Measurements from ENCODE around the gene CCHCR1. TPM values are rescaled to one million over a fixed set of nuclear protein-coding genes. Genes with fewer than 3 reads are reported as not detected.
"Not testable (repeated sequence)": the region's sequence is repeated elsewhere in the genome, so short reads cannot be mapped to it uniquely, and the experiment has no call there.

The CCHCR1 gene
- polyA plus RNA-seq, 1 donor from 2014 or later: 19.7 TPM

DNA sequence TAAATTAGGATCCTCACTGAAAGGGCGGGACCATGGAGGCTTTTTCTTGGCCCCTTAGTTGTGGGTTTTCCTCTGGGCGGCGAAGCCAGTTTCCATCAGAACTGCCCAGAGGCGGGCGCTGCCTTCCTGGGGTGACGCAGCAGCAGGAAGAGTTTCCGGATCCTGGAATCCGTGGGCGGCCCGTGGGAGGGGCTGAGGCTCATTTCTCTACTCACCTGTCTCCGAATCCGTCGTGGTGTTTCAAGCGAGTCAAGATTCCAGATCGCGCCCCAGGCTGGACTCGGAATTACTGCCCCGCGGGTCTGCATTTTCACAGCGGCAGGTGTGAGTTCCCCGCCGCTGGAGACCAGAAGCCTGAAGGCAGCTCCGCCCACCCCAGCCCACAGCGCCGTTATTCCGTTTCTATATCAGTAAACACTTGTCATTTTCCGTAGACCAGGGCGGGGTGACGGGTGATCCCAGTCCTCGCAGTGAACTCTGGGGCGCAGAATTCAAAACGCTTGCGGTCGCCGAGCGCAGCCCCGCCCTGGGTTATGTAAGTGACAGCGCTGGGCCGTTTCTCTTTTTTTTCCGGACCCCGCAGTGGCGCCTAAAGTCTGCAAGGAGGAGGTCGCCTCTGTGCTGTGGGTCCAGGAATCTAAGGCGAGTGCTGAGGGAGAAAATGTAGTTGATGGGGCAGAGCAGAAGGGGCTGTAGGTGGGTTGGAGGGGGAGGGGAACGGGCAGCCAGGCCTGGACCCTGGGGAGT lies 40.1 kb upstream of the CCHCR1 start:
- H3K9me2 ChIP-seq (ENCODE audit: insufficient read depth, low read length): no peaks in the 10 kb centered on the region
- TF ChIP-seq TAF1 (IDR thresholded peaks at IDR 0.05; ENCODE audit: low read depth): no peak
- no peak for TF ChIP-seq EZH2 (IDR thresholded peaks at IDR 0.05; ENCODE audit: borderline replicate concordance, insufficient read depth, low read length, poor library complexity, severe bottlenecking)
- TF ChIP-seq, protein P1, sequence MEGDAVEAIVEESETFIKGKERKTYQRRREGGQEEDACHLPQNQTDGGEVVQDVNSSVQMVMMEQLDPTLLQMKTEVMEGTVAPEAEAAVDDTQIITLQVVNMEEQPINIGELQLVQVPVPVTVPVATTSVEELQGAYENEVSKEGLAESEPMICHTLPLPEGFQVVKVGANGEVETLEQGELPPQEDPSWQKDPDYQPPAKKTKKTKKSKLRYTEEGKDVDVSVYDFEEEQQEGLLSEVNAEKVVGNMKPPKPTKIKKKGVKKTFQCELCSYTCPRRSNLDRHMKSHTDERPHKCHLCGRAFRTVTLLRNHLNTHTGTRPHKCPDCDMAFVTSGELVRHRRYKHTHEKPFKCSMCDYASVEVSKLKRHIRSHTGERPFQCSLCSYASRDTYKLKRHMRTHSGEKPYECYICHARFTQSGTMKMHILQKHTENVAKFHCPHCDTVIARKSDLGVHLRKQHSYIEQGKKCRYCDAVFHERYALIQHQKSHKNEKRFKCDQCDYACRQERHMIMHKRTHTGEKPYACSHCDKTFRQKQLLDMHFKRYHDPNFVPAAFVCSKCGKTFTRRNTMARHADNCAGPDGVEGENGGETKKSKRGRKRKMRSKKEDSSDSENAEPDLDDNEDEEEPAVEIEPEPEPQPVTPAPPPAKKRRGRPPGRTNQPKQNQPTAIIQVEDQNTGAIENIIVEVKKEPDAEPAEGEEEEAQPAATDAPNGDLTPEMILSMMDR (IDR thresholded peaks at IDR 0.05; ENCODE audit: poor library complexity, severe bottlenecking): no peak
- peak; percentile 18 for TF ChIP-seq EP300 (conservative IDR thresholded peaks at IDR 0.05; ENCODE audit: poor library complexity, severe bottlenecking)
- TF ChIP-seq, protein P2, sequence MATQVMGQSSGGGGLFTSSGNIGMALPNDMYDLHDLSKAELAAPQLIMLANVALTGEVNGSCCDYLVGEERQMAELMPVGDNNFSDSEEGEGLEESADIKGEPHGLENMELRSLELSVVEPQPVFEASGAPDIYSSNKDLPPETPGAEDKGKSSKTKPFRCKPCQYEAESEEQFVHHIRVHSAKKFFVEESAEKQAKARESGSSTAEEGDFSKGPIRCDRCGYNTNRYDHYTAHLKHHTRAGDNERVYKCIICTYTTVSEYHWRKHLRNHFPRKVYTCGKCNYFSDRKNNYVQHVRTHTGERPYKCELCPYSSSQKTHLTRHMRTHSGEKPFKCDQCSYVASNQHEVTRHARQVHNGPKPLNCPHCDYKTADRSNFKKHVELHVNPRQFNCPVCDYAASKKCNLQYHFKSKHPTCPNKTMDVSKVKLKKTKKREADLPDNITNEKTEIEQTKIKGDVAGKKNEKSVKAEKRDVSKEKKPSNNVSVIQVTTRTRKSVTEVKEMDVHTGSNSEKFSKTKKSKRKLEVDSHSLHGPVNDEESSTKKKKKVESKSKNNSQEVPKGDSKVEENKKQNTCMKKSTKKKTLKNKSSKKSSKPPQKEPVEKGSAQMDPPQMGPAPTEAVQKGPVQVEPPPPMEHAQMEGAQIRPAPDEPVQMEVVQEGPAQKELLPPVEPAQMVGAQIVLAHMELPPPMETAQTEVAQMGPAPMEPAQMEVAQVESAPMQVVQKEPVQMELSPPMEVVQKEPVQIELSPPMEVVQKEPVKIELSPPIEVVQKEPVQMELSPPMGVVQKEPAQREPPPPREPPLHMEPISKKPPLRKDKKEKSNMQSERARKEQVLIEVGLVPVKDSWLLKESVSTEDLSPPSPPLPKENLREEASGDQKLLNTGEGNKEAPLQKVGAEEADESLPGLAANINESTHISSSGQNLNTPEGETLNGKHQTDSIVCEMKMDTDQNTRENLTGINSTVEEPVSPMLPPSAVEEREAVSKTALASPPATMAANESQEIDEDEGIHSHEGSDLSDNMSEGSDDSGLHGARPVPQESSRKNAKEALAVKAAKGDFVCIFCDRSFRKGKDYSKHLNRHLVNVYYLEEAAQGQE (IDR thresholded peaks at IDR 0.05; ENCODE audit: borderline replicate concordance): peak; percentile 52
- peak; percentile 12 for TF ChIP-seq MXI1 (conservative IDR thresholded peaks at IDR 0.05; ENCODE audit: poor library complexity, severe bottlenecking)
- TF ChIP-seq POLR2AphosphoS5 (IDR thresholded peaks at IDR 0.05): peak; percentile 36
- no peak for TF ChIP-seq SMC3 (conservative IDR thresholded peaks at IDR 0.05; ENCODE audit: poor library complexity)
- H3K4me3 ChIP-seq (ENCODE audit: low read length): peak overlapping the region; percentile 74
- no peaks in the 10 kb centered on the region for H3K27me3 ChIP-seq (ENCODE audit: insufficient read depth, low read depth, low read length)
- no peaks in the 10 kb centered on the region for H4K20me1 ChIP-seq (ENCODE audit: insufficient read depth)
- H3K9me3 ChIP-seq (ENCODE audit: low read length): no peaks in the 10 kb centered on the region
- peak overlapping the region; percentile 88 for H2AFZ ChIP-seq (ENCODE audit: low read depth, low read length)
- peak overlapping the region; percentile 10 for H3K4me2 ChIP-seq (ENCODE audit: low read length)
- no peaks in the 10 kb centered on the region for H3K79me2 ChIP-seq (replicated peaks; ENCODE audit: insufficient read depth, low read length)
- peak overlapping the region; percentile 81 for H3K27ac ChIP-seq (ENCODE audit: low read length)
- no peaks in the 10 kb centered on the region for H3F3A ChIP-seq (ENCODE audit: insufficient read depth, low read length, poor library complexity, severe bottlenecking)
- H3K36me3 ChIP-seq (ENCODE audit: insufficient read depth, low read length): no peaks in the 10 kb centered on the region
- peak overlapping the region; percentile 74 for H3K9ac ChIP-seq (ENCODE audit: low read length)

DNA sequence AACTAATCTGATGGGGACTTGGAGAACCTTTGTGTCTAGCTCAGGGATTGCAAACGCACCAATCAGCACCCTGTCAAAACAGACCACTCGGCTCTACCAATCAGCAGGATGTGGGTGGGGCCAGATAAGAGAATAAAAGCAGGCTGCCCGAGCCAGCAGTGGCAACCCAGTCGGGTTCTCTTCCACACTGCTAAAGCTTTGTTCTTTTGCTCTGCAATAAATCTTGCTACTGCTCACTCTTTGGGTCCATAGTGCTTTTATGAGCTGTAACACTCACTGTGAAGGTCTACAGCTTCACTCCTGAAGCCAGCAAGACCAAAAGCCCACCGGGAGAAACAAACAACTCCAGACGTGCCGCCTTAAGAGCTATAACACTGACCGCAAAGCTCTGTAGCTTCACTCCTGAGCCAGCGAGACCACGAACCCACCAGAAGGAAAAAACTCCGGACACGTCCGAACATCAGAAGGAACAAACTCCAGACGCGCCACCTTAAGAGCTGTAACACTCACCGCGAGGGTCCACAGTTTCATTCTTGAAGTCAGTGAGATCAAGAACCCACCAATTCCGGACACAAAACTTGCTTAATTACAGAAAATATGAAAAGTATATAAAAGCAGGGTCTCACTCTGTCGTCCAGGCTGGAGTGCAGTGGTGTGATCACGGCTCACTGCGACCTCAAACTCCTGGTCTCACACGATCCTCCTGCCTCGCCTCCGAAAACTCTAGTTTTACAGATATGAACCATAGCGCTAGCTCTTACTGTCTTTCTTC lies 38.8 kb upstream of the CCHCR1 start:
- Histone ChIP-seq H3K4me2 (ENCODE audit: low read length) (peak overlapping the region; percentile 22), H3K27ac (ENCODE audit: low read length) (peak overlapping the region; percentile 81), H3K4me3 (ENCODE audit: low read length) (peak overlapping the region; percentile 74), H3K9ac (ENCODE audit: low read length) (peak overlapping the region; percentile 74)
- not testable (repeated sequence) for H4K20me1 ChIP-seq (ENCODE audit: insufficient read depth); H3K79me2 ChIP-seq (replicated peaks; ENCODE audit: insufficient read depth, low read length); H3F3A ChIP-seq (ENCODE audit: insufficient read depth, low read length, poor library complexity, severe bottlenecking); H3K27me3 ChIP-seq (ENCODE audit: insufficient read depth, low read depth, low read length); H3K9me2 ChIP-seq (ENCODE audit: insufficient read depth, low read length); H2AFZ ChIP-seq (ENCODE audit: low read depth, low read length); H3K36me3 ChIP-seq (ENCODE audit: insufficient read depth, low read length); H3K9me3 ChIP-seq (ENCODE audit: low read length)

DNA sequence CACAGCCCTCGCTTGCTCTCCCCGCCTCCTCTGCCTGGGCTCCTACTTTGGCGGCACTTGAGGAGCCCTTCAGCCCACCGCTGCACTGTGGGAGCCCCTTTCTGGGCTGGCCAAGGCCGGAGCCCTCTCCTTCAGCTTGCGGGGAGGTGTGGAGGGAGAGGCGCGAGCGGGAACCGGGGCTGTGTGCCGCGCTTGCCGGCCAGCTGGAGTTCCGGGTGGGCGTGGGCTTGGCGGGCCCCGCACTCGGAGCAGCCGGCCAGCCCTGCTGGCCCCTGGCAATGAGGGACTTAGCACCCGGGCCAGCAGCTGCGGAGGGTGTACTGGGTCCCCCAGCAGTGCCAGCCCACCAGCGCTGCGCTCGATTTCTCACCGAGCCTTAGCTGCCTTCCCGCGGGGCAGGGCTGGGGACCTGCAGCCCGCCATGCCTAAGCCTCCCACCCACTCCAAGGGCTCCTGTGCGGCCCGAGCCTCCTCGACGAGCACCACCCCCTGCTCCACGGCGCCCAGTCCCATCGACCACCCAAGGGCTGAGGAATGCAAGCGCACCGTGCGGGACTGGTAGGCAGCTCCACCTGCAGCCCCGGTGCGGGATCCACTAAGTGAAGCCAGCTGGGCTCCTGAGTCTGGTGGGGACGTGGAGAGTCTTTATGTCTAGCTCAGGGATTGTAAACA lies 37.8 kb upstream of the CCHCR1 start:
- not testable (repeated sequence) for H4K20me1 ChIP-seq (ENCODE audit: insufficient read depth); H3K9me3 ChIP-seq (ENCODE audit: low read length); H3K36me3 ChIP-seq (ENCODE audit: insufficient read depth, low read length); H3K4me2 ChIP-seq (ENCODE audit: low read length); H3K27me3 ChIP-seq (ENCODE audit: insufficient read depth, low read depth, low read length); H3K4me3 ChIP-seq (ENCODE audit: low read length); H3F3A ChIP-seq (ENCODE audit: insufficient read depth, low read length, poor library complexity, severe bottlenecking); H3K9me2 ChIP-seq (ENCODE audit: insufficient read depth, low read length); H3K27ac ChIP-seq (ENCODE audit: low read length); H3K79me2 ChIP-seq (replicated peaks; ENCODE audit: insufficient read depth, low read length); H3K9ac ChIP-seq (ENCODE audit: low read length); H2AFZ ChIP-seq (ENCODE audit: low read depth, low read length)
